Thyroid gland (tissue), 4 donors: ENCODE measurements around the gene KCTD17.

Experiments used
- POLR2A ChIP-seq, 2 donors: fragments of 450-650 bp; IDR thresholded peaks; one replicate each; pipeline ENCODE4 v1.6.1; 2017; ENCODE audit warnings: antibody characterized with exemption in 2 of 2, mild to moderate bottlenecking in 2 of 2, moderate library complexity in 1 of 2
- TF ChIP-seq, protein P1 (sequence below), 6 experiments: fragments of 200-600 bp in 3 of 6; fragments of 450-650 bp in 3 of 6; sonication (generic) in 3 of 6; IDR thresholded peaks; one replicate each; pipeline ENCODE4 v1.5.1; 2016 to 2019; ENCODE audit warnings: antibody characterized with exemption in 6 of 6, mild to moderate bottlenecking in 2 of 6, inconsistent platforms in 1 of 6, moderate library complexity in 1 of 6

DNA sequence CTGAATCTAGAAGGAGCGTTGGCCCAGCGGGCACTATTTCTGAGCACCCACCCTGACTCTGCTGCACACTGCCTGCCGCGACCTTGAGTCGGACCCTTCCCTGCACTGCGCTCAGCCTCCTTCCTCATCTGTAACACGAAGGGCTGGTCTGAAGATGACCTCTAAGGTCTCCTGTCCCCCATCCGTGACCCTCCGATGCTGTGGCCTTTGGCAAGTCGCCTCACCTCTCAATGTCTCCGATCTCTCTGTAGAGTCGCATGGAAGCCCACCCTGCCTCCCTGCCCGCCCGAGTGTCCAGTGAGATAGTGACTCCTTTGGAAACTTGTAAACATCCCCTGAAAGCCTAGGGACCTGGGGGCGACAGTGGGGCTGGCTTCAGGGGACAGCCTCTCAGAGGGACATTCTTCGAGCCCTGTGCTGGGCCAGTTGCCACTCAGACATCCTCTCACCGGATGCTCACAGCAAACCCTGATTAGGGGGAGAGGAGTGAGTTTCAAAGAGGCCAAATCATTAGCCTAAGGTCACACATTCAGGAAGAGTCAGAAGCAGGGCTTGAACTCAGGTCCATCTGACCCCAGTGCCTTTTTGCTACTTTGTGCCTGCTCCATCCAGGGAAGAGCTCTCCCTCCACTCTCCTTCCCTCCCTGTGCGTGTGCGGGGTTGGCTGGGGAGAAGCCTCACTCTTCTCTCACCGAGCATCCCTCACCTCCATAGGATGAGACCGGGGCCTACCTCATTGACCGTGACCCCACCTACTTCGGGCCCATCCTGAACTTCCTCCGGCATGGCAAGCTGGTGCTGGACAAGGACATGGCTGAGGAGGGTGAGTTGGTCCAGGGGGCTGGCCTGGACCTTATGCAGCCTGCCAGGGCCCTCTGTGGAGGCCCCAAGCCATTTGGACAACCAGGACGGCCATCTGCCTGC, 1.1 kb downstream of the KCTD17 start:
- TF ChIP-seq, protein P1, sequence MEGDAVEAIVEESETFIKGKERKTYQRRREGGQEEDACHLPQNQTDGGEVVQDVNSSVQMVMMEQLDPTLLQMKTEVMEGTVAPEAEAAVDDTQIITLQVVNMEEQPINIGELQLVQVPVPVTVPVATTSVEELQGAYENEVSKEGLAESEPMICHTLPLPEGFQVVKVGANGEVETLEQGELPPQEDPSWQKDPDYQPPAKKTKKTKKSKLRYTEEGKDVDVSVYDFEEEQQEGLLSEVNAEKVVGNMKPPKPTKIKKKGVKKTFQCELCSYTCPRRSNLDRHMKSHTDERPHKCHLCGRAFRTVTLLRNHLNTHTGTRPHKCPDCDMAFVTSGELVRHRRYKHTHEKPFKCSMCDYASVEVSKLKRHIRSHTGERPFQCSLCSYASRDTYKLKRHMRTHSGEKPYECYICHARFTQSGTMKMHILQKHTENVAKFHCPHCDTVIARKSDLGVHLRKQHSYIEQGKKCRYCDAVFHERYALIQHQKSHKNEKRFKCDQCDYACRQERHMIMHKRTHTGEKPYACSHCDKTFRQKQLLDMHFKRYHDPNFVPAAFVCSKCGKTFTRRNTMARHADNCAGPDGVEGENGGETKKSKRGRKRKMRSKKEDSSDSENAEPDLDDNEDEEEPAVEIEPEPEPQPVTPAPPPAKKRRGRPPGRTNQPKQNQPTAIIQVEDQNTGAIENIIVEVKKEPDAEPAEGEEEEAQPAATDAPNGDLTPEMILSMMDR (IDR thresholded peaks at IDR 0.05), result no peak
- TF ChIP-seq POLR2A (IDR thresholded peaks at IDR 0.05), result no peak
